ENCODE measurements around the gene GIT1. TPM values are rescaled to one million over a fixed set of nuclear protein-coding genes. Genes with fewer than 3 reads are reported as not detected.
A peak's percentile ranks its signal among the peaks of the same experiment; 100 is the strongest.

GIT1 gene
- total and polyA plus RNA-seq, 2 of the 13 experiments (the other 11 are each of a cell fraction or from before 2014, with no cell fraction given) = 14.2 to 30.8 TPM

DNA sequence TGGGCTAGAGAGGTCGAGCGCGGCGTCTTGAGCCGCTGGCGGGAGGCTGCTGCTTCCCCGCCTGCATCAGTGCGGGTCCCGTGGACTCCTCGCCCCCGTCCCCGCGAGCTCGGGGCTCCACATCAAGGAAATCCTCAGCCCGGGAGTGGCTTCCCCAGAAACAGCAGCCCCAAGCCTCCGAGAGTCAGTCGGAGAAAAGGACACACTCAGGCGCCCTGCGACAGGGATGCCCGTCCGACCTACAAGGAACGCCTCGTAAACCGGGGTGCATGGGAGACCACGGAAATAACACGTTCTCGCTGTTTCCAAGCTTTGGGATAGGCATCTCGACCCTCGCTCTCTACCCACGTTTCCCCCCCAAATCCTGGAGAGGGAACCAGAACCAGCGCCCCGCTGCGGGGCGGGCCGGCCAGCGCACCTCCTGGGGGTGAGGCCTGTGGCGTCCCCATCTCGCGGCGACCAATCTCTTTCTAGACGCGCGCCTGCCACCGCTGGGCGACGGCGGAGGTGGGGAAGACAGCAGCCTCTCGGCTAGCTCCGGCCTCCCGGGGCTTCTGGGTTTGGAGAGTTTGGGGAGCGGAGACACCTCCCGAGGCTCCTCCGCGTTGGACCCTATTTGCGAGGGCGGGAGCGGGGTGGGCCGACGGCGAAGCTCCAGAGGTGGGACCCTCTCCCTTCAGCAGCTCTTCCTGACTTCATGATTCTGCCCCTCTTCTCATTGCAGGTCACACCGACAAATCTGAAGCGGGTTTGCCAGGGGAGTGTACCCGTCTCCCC lies 21.7 kb downstream of the GIT1 start:
- Histone ChIP-seq H3K27me3 (ENCODE audit: control insufficient read depth in 1 of 2, insufficient read depth in 2 of 2, low read length in 2 of 2) (no peaks in the 10 kb centered on the region), H3K9me3 (ENCODE audit: low read length) (no peaks in the 10 kb centered on the region), H3K4me2 (ENCODE audit: low read depth, low read length) (peak overlapping the region; percentile 84), H2AFZ (ENCODE audit: low read length) (no peak overlapping the region), H4K20me1 (ENCODE audit: insufficient read depth, low read length) (0 out of 2 replicates have a peak, but pooled peaks cover 3% of the 10 kb centered on the region), H3K4me3 (replicated peaks in 1 of 3; ENCODE audit: insufficient read depth in 1 of 3, low read depth in 2 of 3, low read length in 3 of 3) (peak overlapping the region; percentile 72 to 94 (median 84)), H3K36me3 (replicated peaks in 1 of 2; ENCODE audit: control insufficient read depth in 1 of 2, insufficient read depth in 2 of 2, low read length in 2 of 2) (no peaks in the 10 kb centered on the region), H3K9ac (ENCODE audit: insufficient read depth, low read depth, low read length) (peak overlapping the region; percentile 63), H3K79me2 (ENCODE audit: insufficient read depth, low read length) (no peaks in the 10 kb centered on the region), H3K27ac (ENCODE audit: extremely low read length, insufficient read depth, low read length) (peak overlapping the region; percentile 86), H3K4me1 (ENCODE audit: insufficient read depth, low read length) (peaks cover 29% of the 10 kb centered on the region)
- CTCF ChIA-PET (ENCODE audit: low intra/inter-chr PET ratio, low total read pairs) = interaction anchor here (1.3 kb wide), 1 partner anchor 13 kb away, joined by 3 read pairs; no protein-coding TSS in a partner anchor
- intact Hi-C loops (cut with micrococcal nuclease; ENCODE audit: unreplicated experiment) = loop anchor here (10.0 kb wide), 1 partner anchor 273 kb away; the partner anchor contains the start of gene NUFIP2
- in situ Hi-C loops (cut with HindIII; ENCODE audit: extremely low pct_ligation_motif_present, low pct_unique_long_range_greater_than_20kb) = no loop called here
- POLR2A ChIA-PET = interaction anchor here (0.8 to 3.1 kb wide), 8 partner anchors 10 to 274 kb away, joined by 3 to 24 read pairs (median 4); partner anchors contain the start of genes NUFIP2 and TAOK1
- BruUV-seq (replicated peaks) = TSS peak; percentile 65
- no peak for FAIRE-seq
- WGBS (ENCODE audit: low lambda C conversion rate) = 0% methylated on average over 21 of the region's 63 CpGs
- ATAC-seq = peak; percentile 55
- DNase-seq (ENCODE audit: low spot score) = peak; percentile 47
- TF ChIP-seq NKX3-1 (CRISPR knock-in tag; IDR thresholded peaks at IDR 0.05) = 0 out of 2 replicates have a peak, but pooled peaks have one; percentile 10
- TF ChIP-seq, protein P1, sequence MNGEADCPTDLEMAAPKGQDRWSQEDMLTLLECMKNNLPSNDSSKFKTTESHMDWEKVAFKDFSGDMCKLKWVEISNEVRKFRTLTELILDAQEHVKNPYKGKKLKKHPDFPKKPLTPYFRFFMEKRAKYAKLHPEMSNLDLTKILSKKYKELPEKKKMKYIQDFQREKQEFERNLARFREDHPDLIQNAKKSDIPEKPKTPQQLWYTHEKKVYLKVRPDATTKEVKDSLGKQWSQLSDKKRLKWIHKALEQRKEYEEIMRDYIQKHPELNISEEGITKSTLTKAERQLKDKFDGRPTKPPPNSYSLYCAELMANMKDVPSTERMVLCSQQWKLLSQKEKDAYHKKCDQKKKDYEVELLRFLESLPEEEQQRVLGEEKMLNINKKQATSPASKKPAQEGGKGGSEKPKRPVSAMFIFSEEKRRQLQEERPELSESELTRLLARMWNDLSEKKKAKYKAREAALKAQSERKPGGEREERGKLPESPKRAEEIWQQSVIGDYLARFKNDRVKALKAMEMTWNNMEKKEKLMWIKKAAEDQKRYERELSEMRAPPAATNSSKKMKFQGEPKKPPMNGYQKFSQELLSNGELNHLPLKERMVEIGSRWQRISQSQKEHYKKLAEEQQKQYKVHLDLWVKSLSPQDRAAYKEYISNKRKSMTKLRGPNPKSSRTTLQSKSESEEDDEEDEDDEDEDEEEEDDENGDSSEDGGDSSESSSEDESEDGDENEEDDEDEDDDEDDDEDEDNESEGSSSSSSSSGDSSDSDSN (CRISPR knock-in tag; IDR thresholded peaks at IDR 0.05) = 0 out of 2 replicates have a peak, but pooled peaks have one; percentile 55
- TF ChIP-seq FOXC1 (CRISPR knock-in tag; IDR thresholded peaks at IDR 0.05; ENCODE audit: borderline replicate concordance) = peak; percentile 41; the same call in 1 of the 2 replicates
- 0 out of 2 replicates have a peak, but pooled peaks have one; percentile 33 for TF ChIP-seq ZNF740 (CRISPR knock-in tag; IDR thresholded peaks at IDR 0.05)
- TF ChIP-seq XRCC5 (optimal IDR thresholded peaks at IDR 0.05; ENCODE audit: low read length) = peak; percentile 9
- TF ChIP-seq TRAFD1 (CRISPR knock-in tag; IDR thresholded peaks at IDR 0.05; ENCODE audit: borderline replicate concordance) = no peak
- no peak for TF ChIP-seq ZFAT (CRISPR knock-in tag; conservative IDR thresholded peaks at IDR 0.05)
- TF ChIP-seq MYPOP (CRISPR knock-in tag; IDR thresholded peaks at IDR 0.05) = no peak
- 0 out of 2 replicates have a peak, but pooled peaks have one; percentile 8 for TF ChIP-seq ZNF747 (CRISPR knock-in tag; IDR thresholded peaks at IDR 0.05; ENCODE audit: borderline replicate concordance)
- no peak for TF ChIP-seq ZSCAN22 (CRISPR knock-in tag; IDR thresholded peaks at IDR 0.05)
- TF ChIP-seq POLR2G (IDR thresholded peaks at IDR 0.05; ENCODE audit: low read depth, low read length) = 0 out of 2 replicates have a peak, but pooled peaks have one; percentile 11
- peak; percentile 11; the same call in 1 of the 2 replicates for TF ChIP-seq HDAC1 (CRISPR knock-in tag; IDR thresholded peaks at IDR 0.05)
- TF ChIP-seq PCBP1 (IDR thresholded peaks at IDR 0.05; ENCODE audit: borderline replicate concordance, low read depth, low read length) = 0 out of 2 replicates have a peak, but pooled peaks have one; percentile 57
- TF ChIP-seq, protein P2, sequence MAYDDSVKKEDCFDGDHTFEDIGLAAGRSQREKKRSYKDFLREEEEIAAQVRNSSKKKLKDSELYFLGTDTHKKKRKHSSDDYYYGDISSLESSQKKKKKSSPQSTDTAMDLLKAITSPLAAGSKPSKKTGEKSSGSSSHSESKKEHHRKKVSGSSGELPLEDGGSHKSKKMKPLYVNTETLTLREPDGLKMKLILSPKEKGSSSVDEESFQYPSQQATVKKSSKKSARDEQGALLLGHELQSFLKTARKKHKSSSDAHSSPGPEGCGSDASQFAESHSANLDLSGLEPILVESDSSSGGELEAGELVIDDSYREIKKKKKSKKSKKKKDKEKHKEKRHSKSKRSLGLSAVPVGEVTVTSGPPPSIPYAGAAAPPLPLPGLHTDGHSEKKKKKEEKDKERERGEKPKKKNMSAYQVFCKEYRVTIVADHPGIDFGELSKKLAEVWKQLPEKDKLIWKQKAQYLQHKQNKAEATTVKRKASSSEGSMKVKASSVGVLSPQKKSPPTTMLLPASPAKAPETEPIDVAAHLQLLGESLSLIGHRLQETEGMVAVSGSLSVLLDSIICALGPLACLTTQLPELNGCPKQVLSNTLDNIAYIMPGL (CRISPR knock-in tag; IDR thresholded peaks at IDR 0.05; ENCODE audit: borderline replicate concordance in 1 of 2, low read depth in 1 of 2) = peak in 1 of 2 experiments; percentile 57; a peak in 1 of 4 replicates
